GM19035 (cell line): ENCODE results near the gene ANKRD11.

Experiments used
- ATAC-seq: cut with Tn5 transposase; IDR thresholded peaks from one replicate; pipeline ENCODE4 v1.9.1; 2021; ENCODE audit not compliant: unreplicated experiment

ANKRD11 gene

GRCh38 chr16:89289428-89290395 lies 200.6 kb downstream of the ANKRD11 start:
- no peak for ATAC-seq

DNA sequence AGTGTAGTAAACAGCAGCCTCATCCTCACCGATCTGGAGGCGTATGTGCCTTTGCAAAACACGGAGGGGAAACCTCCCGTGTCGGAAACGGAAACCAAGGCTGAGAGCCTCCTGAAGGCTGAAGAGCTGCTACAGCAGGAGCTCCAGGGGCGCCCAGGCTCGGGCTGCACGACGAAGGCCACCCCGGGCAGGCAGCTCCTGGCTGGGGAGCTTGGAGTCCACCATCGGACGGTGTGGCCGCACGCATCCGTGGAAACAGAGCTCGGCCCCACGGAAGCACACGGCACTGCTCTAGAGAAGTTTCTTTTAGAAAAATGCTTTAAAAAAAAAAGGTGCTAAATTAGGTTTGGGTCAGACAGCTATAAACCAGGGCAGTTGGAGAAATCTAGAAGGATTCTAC lies 201.4 kb downstream of the ANKRD11 start:
- ATAC-seq: no peak

- no peak for ATAC-seq
These were observed 201.8 kb downstream of the ANKRD11 start for GRCh38 chr16:89288577-89288844.

DNA sequence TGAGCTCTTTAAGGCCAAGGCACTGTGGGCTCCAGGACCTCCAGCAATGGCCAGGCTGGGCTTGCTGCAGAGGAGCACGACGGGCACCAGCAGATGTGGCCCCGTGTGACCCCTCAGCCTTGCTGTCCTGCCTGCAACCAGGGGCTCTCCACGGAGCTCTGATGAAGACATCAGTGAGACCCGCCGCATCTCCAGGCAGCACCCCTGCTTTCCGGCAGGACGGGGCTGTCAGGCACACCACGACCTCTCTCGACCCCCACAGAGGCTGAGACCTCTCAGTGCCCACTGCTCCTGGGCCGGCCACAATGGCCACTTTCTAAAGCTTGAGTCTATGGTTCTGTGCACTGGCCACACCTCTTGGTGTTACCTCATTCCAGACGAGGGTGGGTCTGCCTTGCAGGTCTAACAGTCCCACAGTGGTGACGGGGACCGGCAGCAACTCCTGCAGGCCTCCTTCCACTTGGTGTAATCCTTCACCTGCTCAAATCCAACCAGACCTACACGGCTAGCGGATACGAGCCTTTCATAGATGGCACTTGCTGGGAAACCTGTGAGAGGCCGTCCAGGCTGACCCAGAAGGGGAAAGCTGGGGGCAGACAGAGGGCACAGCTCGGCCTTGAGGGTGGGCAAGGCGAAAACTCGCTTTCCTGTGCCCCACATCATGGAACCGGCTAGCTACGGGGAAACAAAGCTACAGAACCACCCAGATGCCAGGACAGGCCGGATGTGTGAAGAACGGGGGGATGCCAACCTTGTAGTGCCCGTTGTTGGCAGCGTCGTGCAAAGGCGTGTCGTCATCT lies 202.4 kb downstream of the ANKRD11 start:
- no peak for ATAC-seq

- no peak for ATAC-seq
These were observed 204.3 kb downstream of the ANKRD11 start for GRCh38 chr16:89286096-89286495.

DNA sequence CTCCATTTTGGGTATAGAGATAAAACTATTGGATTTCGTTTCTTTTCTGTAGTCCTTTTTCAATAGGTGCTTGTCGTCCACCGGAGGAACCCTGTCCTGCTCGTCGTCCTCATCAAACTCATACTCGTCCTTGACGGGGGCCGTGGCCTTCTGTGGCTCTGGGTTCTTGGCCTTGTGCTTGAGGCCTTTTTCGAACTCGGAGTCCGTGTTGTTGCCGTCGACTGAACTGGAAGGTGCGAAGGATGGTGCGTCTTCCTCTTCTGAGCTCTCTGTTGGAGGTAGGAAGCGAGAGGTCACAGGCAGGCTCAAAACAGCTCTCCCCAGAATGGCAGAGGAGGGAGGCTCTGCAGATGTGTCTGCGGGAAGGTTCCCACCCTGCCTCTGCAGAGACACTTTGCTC lies 205.0 kb downstream of the ANKRD11 start:
- ATAC-seq: no peak

GRCh38 chr16:89283449-89283848 lies 206.9 kb downstream of the ANKRD11 start:
- no peak for ATAC-seq

DNA sequence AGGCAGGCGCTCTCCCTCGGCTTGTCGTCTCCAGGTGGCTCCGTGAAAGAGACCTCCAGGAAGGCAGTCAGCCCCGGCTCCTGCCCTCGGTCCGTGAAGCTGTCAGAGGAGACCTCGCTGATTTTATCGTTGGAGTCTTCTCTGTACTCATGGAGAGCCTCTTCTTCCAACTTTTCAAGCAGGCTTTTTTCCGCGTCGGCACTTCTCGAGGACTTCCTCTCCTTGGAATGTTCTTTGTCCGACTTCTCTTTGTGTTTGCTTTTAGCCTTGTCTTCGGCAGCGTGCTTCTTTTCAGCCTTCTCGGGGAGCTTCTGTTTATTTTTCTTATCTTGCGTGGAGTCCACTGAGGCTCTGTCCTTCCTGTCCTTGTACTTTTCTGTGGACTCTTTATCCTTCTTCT lies 207.8 kb downstream of the ANKRD11 start:
- ATAC-seq: no peak

DNA sequence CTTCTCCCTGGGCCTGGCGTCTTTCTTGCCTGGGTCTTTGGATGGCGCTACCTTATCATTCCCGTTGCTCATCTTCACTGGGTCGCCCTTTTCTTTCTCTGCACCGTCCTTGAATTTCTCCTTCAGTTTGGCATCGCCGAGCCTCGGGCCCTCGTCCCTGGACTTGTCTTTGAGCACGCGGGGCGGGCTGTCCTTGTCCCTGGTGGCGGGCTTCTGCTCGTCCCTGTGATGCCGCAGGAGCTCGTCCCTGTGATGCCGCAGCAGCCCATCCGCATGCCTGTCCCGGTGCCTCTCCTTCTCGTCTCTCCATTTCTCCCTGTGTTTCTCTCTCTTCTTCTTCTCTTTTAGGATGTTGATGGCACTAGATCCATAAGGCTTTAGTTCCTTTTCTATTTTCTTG lies 208.5 kb downstream of the ANKRD11 start:
- no peak for ATAC-seq

- ATAC-seq: no peak
These were observed 209.2 kb downstream of the ANKRD11 start for GRCh38 chr16:89281189-89281577.

DNA sequence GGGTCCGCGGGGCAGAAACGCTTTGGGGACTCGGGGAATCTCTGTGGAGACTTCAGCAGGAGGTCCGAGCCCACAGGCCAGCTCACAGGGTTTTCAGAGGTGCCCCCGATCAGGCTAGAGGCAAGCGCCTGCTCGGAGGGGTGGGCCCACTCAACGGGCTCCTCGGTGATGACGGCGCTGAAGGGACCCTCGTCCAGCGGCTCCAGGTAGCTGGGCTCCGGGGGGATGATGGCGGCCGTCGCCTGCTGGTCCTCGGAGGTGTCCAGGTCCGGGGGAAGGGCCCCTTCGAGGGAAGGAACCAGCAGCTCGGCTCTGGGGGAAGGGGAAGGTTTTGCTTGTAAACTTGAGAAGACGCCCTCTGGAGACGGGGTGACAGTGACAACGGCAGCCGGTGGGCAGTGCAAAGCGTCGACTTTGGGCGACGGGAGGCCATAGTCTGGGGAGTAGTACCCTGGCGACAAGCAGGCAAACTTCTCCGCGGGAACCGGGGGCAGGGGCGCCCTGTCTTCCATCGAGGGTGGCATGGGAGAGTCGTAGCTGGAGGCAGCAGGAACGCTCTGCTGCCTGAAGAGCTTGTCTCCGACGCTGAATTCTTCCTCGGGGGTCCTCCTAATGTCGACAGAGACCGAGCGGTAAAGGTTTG lies 209.7 kb downstream of the ANKRD11 start:
- ATAC-seq: no peak

DNA sequence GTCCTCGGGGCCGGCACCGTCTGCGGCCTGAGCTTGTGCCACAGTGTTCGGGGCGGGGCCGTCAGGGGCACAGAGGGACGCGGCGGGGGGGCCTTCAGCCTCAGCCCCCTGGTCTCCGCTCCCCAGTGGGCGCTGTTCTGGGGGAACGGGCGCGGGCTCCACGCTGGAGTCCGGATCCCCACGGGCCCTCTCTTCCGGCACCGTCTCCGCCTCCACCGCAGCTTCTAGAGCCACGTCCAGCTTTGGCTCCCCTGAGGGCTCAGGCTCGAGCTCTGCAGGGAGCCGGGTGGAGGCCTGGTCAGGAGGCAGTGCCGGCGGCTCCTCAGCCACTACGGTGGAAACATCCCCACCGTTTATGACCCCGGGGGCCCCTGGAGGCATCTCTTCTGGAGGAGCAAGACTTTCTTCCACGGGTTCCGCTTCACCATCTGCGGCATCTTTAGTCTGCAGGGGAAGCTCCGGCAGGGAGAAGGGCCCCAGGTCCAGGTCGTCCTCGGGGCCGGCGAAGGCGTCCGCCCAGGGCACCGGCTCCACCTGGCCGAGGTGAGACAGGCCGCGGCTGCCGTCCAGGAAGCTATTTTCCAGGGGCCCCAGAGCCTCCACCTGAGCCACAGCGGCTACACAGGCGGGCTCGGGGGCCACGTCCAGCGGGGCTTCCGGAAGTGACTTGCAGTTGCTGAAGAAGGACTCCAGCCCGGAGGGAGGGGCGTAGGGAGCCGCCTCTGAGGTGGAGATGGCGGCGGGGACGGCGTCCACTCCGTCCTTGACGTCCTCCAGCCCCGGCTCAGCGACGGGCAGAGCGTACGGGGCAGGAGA lies 210.5 kb downstream of the ANKRD11 start:
- no peak for ATAC-seq

GRCh38 chr16:89278441-89279240 lies 211.7 kb downstream of the ANKRD11 start:
- no peak for ATAC-seq

DNA sequence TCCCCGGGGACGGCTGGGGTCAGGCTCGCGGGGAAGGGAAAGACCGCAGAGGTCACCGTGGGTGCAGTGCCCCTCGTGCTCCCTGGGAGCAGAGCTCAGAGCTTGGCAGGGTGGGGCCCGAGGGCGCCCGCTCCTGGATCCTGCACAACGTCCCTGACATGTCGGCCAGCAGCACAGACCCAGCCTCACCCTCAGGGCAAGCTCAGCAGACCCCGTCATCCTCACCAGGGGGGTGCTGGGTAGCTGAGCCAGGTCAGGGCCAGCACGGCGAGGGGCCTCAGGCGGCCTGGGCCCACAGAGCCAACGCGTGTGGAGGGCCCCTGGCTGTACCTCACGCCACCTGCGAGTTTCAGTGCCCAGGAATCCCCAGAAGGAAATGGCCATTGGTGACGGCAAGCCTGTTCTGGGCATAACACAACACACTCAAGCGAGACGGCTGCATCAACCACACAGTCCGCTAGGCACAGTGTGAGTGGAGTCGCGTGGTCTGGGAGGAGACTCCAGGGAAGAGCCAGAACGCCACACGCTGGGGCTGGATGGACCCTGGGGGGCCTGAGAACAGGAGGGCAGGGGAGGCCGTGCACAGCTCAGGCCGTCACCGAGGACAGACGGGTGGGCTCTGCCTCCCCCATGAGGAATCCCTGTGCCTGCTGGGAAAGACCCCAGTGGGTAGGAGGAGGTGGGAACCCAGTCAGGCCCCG lies 212.6 kb downstream of the ANKRD11 start:
- ATAC-seq: no peak

- ATAC-seq: no peak
These were observed 213.3 kb downstream of the ANKRD11 start for GRCh38 chr16:89277049-89277448.

GRCh38 chr16:89275837-89276720 lies 214.3 kb downstream of the ANKRD11 start:
- ATAC-seq: no peak

- ATAC-seq: no peak
These were observed 215.1 kb downstream of the ANKRD11 start for GRCh38 chr16:89275284-89275584.

GRCh38 chr16:89274561-89275283 lies 215.6 kb downstream of the ANKRD11 start:
- ATAC-seq: no peak
